HepG2 (cell line): Measurements from ENCODE around the gene ENTPD2. TPM values are rescaled to one million over a fixed set of nuclear protein-coding genes. Genes with fewer than 3 reads are reported as not detected.

Source experiments
- ATAC-seq: fragments of 200-7000 bp; cut with Tn5 transposase; 3 replicates; pipeline ENCODE4 v1.9.1; 2020; ENCODE audit warnings: mild to moderate bottlenecking, moderate library complexity
- BruUV-seq: library from RNA; stranded (reverse); fragments of 400-500 nt; replicated peaks from 2 replicates; lab custom pipeline; 2021; lab: Mats Ljungman, UMichigan
- CTCF ChIA-PET: fragments of 300-600 bp; formaldehyde crosslinking; extraction: SDS; loops from one replicate; lab custom pipeline; 2021; ENCODE audit warnings: low total read pairs, inconsistent platforms, low intra/inter-chr PET ratio; lab: Yijun Ruan, JAX
- POLR2A ChIA-PET: fragments of 350-600 bp; sonication (Branson Sonifier 250); formaldehyde crosslinking; loops from one replicate; lab custom pipeline; 2020; ENCODE audit warnings: antibody characterized with exemption, inconsistent platforms; lab: Yijun Ruan, JAX
- DNase-seq: peaks from one replicate; pipeline ENCODE4 v3.0.0-alpha.2; 2015; ENCODE audit warnings: low spot score
- FAIRE-seq: peaks from 3 replicates; lab custom pipeline; 2011; peaks lifted over from hg19 to GRCh38; lab: Jason Lieb, UNC
- H2AFZ ChIP-seq: one replicate; pipeline ENCODE4 v1.6.1; 2011; ENCODE audit warnings: low read length, inconsistent platforms
- H3K27ac ChIP-seq: fragments of 300-600 bp; 3 replicates; pipeline ENCODE4 v1.8.0; 2011; ENCODE audit warnings: mixed run types, mild to moderate bottlenecking, mixed read lengths, low read length, inconsistent platforms; ENCODE audit not compliant: insufficient read depth; ENCODE audit errors: extremely low read length
- H3K27me3 ChIP-seq, 2 experiments: fragments of 200-600 bp in 1 of 2; 2 replicates in 1 of 2; 3 replicates in 1 of 2; pipeline versions ENCODE4 v1.6.0 to v1.8.0; 2011; ENCODE audit warnings: low read length in 2 of 2, mild to moderate bottlenecking in 2 of 2, moderate library complexity in 2 of 2, inconsistent platforms in 1 of 2; ENCODE audit not compliant: insufficient read depth in 2 of 2, control insufficient read depth in 1 of 2
- H3K36me3 ChIP-seq, 2 experiments: fragments of 200-600 bp in 1 of 2; replicated peaks in 1 of 2; 2 replicates in 1 of 2; 3 replicates in 1 of 2; pipeline versions ENCODE4 v1.5.1 to v1.8.0; 2011; ENCODE audit warnings: low read length in 2 of 2, inconsistent platforms in 1 of 2; ENCODE audit not compliant: insufficient read depth in 2 of 2, control insufficient read depth in 1 of 2
- H3K4me1 ChIP-seq: 2 replicates; pipeline ENCODE4 v1.5.1; 2012; ENCODE audit warnings: low read length, inconsistent platforms; ENCODE audit not compliant: insufficient read depth
- H3K4me2 ChIP-seq: 2 replicates; pipeline ENCODE4 v1.6.0; 2011; ENCODE audit warnings: low read depth, low read length, inconsistent platforms
- H3K4me3 ChIP-seq, 3 experiments: fragments of 200-600 bp in 1 of 3; sonication (generic), shearing (Covaris generic) in 1 of 3; replicated peaks in 1 of 3; 2 replicates each; pipeline ENCODE4 v1.5.1; 2011 to 2016; ENCODE audit warnings: low read length in 3 of 3, inconsistent platforms in 2 of 3, low read depth in 2 of 3, mild to moderate bottlenecking in 2 of 3, control low read depth in 1 of 3, mixed read lengths in 1 of 3; ENCODE audit not compliant: insufficient read depth in 1 of 3
- H3K79me2 ChIP-seq: one replicate; pipeline ENCODE4 v1.6.1; 2011; ENCODE audit warnings: low read length, inconsistent platforms; ENCODE audit not compliant: insufficient read depth
- H3K9ac ChIP-seq: 2 replicates; pipeline ENCODE4 v1.6.0; 2011; ENCODE audit warnings: mild to moderate bottlenecking, low read depth, low read length, inconsistent platforms; ENCODE audit not compliant: insufficient read depth
- H3K9me3 ChIP-seq: 2 replicates; pipeline ENCODE4 v1.5.1; 2012; ENCODE audit warnings: mild to moderate bottlenecking, low read length
- H4K20me1 ChIP-seq: 2 replicates; pipeline ENCODE4 v1.6.0; 2011; ENCODE audit warnings: inconsistent platforms, mild to moderate bottlenecking, low read length, moderate library complexity; ENCODE audit not compliant: insufficient read depth
- HOXA9 ChIP-seq: sonication (generic); formaldehyde crosslinking; IDR thresholded peaks from 2 replicates; pipeline ENCODE4 v1.8.1; 2022; ENCODE audit warnings: missing genetic modification reagents, mild to moderate bottlenecking, moderate library complexity, borderline replicate concordance
- PRDM15 ChIP-seq: sonication (generic); formaldehyde crosslinking; IDR thresholded peaks from 2 replicates; pipeline ENCODE4 v1.4.0; 2020; ENCODE audit warnings: missing genetic modification reagents
- TGIF2 ChIP-seq: IDR thresholded peaks from 2 replicates; pipeline ENCODE4 v1.6.1; 2016; ENCODE audit warnings: control low read depth, missing compliant biosample characterization
- ZBTB49 ChIP-seq: sonication (generic); formaldehyde crosslinking; IDR thresholded peaks from 2 replicates; pipeline ENCODE4 v1.4.0; 2020; ENCODE audit warnings: missing genetic modification reagents, borderline replicate concordance
- ZNF549 ChIP-seq: sonication (generic); formaldehyde crosslinking; IDR thresholded peaks from 2 replicates; pipeline ENCODE4 v1.5.0; 2020; ENCODE audit warnings: missing genetic modification reagents
- ZNF598 ChIP-seq: sonication (generic); formaldehyde crosslinking; IDR thresholded peaks from 2 replicates; pipeline ENCODE4 v1.5.1; 2020; ENCODE audit warnings: mild to moderate bottlenecking, missing genetic modification reagents, borderline replicate concordance
- ZNF660 ChIP-seq: sonication (generic); formaldehyde crosslinking; IDR thresholded peaks from 2 replicates; pipeline ENCODE4 v1.5.1; 2020; ENCODE audit warnings: mild to moderate bottlenecking, low read depth, missing genetic modification reagents, borderline replicate concordance
- ZNF687 ChIP-seq: sonication (generic); formaldehyde crosslinking; IDR thresholded peaks from 2 replicates; pipeline ENCODE4 v1.5.1; 2020; ENCODE audit warnings: mild to moderate bottlenecking, missing genetic modification reagents, moderate library complexity
- ZNF761 ChIP-seq: sonication (generic); formaldehyde crosslinking; conservative IDR thresholded peaks from 2 replicates; pipeline ENCODE4 v1.4.0; 2020; ENCODE audit warnings: mild to moderate bottlenecking, missing genetic modification reagents
- WGBS: methylation state at CpG from one replicate; pipeline ENCODE4 v1.1.6; 2017; ENCODE audit warnings: low lambda C conversion rate; 5-methylcytosine and 5-hydroxymethylcytosine counted together
- in situ Hi-C: cut with HindIII; loops from 2 replicates; pipeline ENCODE4 v1.10.0; 2017; ENCODE audit warnings: low pct_unique_long_range_greater_than_20kb; ENCODE audit not compliant: extremely low pct_ligation_motif_present
- intact Hi-C: fragments of 100-400 bp; cut with micrococcal nuclease; formaldehyde crosslinking; loops from one replicate; pipeline ENCODE4 v1.10.0; 2022; ENCODE audit not compliant: unreplicated experiment
- polyA plus RNA-seq, 8 experiments: library from polyadenylated mRNA; depleted of rRNA in 3 of 8; stranded (reverse) in 7 of 8; unstranded in 1 of 8; fragments of >200 nt; fragmentation: Illumina TruSeq in 4 of 8; extraction: Trizol in 4 of 8; gene quantifications; 2 replicates each; pipeline versions ENCODE4 v1.2.1 to v1.2.3, GENCODE V29; 2011 to 2016; ENCODE audit warnings: low read depth in 4 of 8, missing spikeins in 1 of 8, mixed read lengths in 1 of 8; ENCODE audit not compliant: insufficient read depth in 1 of 8
- total RNA-seq, 5 experiments: library from RNA; depleted of rRNA; stranded (reverse); fragments of >200 nt; fragmentation: Illumina TruSeq; extraction: Trizol; gene quantifications; 2 replicates each; pipeline ENCODE4 v1.2.3, GENCODE V29; 2016; ENCODE audit warnings: low read depth in 1 of 5

ENTPD2 gene
- total and polyA plus RNA-seq, 2 of the 13 experiments (the other 11 are each of a cell fraction or from before 2014, with no cell fraction given): 0.95 to 3.2 TPM

GRCh38 chr9:137042751-137043727 lies 10.8 kb downstream of the ENTPD2 start:
- BruUV-seq: no TSS peak
- Histone ChIP-seq H3K27ac (no peak overlapping the region), H3K9ac (no peak overlapping the region), H3K4me2 (no peak overlapping the region), H3K9me3 (no peaks in the 10 kb centered on the region), H2AFZ (no peak overlapping the region), H3K27me3 (peaks cover 3 to 27% of the 10 kb centered on the region in 2 experiments; a peak in 4 of 5 replicates), H4K20me1 (peaks cover 3% of the 10 kb centered on the region; the same call in 1 of the 2 replicates), H3K4me1 (peaks cover 25% of the 10 kb centered on the region), H3K79me2 (no peaks in the 10 kb centered on the region), H3K36me3 (no peaks in the 10 kb centered on the region), H3K4me3 (peak overlapping the region in 1 of 3 experiments; percentile 12; a peak in 1 of 6 replicates)
- intact Hi-C loops (no loop called here), in situ Hi-C loops (loop anchor here (10.0 kb wide), 1 partner anchor 268 kb away; no protein-coding TSS in a partner anchor)
- CTCF ChIA-PET: no interaction called here
- FAIRE-seq (no peak), ATAC-seq (no peak), DNase-seq (no peak)
- WGBS: 73% methylated on average over 12 of the region's 36 CpGs
- TF ChIP-seq ZNF687 (CRISPR knock-in tag): peak; percentile 29
- no peak for TF ChIP-seq HOXA9 (CRISPR knock-in tag)
- TF ChIP-seq ZNF549 (CRISPR knock-in tag): no peak
- TF ChIP-seq ZNF761: no peak
- TF ChIP-seq PRDM15 (CRISPR knock-in tag): peak; percentile 57; the same call in 1 of the 2 replicates
- no peak for TF ChIP-seq ZBTB49
- TF ChIP-seq ZNF598 (CRISPR knock-in tag): no peak
- no peak for TF ChIP-seq ZNF660 (CRISPR knock-in tag)
- no peak for TF ChIP-seq TGIF2
- POLR2A ChIA-PET: no interaction called here
